ENCODE results near the gene DRAXIN. TPM values are rescaled to one million over a fixed set of nuclear protein-coding genes. Genes with fewer than 3 reads are reported as not detected.

Gene DRAXIN
- total RNA-seq, 4 donors from 2014 or later, result 0.08 to 0.16 (median 0.12) TPM; not detected in 1

- no peak for TF ChIP-seq POLR2A (IDR thresholded peaks at IDR 0.05)
- TF ChIP-seq, protein P1, sequence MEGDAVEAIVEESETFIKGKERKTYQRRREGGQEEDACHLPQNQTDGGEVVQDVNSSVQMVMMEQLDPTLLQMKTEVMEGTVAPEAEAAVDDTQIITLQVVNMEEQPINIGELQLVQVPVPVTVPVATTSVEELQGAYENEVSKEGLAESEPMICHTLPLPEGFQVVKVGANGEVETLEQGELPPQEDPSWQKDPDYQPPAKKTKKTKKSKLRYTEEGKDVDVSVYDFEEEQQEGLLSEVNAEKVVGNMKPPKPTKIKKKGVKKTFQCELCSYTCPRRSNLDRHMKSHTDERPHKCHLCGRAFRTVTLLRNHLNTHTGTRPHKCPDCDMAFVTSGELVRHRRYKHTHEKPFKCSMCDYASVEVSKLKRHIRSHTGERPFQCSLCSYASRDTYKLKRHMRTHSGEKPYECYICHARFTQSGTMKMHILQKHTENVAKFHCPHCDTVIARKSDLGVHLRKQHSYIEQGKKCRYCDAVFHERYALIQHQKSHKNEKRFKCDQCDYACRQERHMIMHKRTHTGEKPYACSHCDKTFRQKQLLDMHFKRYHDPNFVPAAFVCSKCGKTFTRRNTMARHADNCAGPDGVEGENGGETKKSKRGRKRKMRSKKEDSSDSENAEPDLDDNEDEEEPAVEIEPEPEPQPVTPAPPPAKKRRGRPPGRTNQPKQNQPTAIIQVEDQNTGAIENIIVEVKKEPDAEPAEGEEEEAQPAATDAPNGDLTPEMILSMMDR (IDR thresholded peaks at IDR 0.05), result no peak
- no peak for TF ChIP-seq EP300 (IDR thresholded peaks at IDR 0.05)
- peak; percentile 74 for TF ChIP-seq POLR2AphosphoS5 (IDR thresholded peaks at IDR 0.05)
- 2 to 3% methylated on average over 8 to 9 of the region's 17 CpGs for WGBS, 2 donors (ENCODE audit: low coverage in 1 of 2)
- Histone ChIP-seq H3K27ac (peak overlapping the region; percentile 30 to 84 (median 84)), H3K4me3 (peak overlapping the region; percentile 45 to 49), H3K36me3 (no peaks in the 10 kb centered on the region), H3K4me1 (peaks cover 0 to 61% (median 24%) of the 10 kb centered on the region in 3 donors), H3K9me3 (no peaks in the 10 kb centered on the region), H3K27me3 (no peaks in the 10 kb centered on the region)
- ATAC-seq, result peak; percentile 66
Observed at GRCh38 chr1:11731691-11732283, 40.3 kb downstream of the DRAXIN start.

DNA sequence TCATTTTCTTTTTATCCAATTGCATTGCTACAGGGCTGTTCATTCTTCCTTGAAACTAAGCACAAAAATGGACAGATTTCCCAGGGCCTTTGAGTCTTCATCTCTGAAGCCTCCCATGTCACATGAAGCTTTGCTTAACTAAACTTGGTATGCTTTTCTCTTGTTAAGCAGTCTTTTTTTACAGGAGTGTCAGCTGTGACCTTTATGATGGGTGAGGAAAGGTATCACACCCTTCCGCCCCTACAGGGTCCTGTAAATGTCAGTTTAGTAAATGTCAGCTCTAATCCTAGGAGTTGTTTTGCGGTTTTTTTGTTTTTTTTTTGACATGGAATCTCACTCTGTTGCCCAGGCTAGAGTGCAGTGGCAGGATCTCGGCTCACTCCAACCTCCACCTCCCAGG lies 41.8 kb downstream of the DRAXIN start:
- peak overlapping the region in 3 of 4 donors; percentile 39 to 84 (median 84) for H3K27ac ChIP-seq
- peaks cover 0 to 76% (median 29%) of the 10 kb centered on the region in 3 donors for H3K4me1 ChIP-seq
- 82 to 100% methylated on average over 1 to 3 of the region's 3 CpGs for WGBS, 2 donors (ENCODE audit: low coverage in 1 of 2)
- H3K9me3 ChIP-seq, result no peaks in the 10 kb centered on the region
- no peaks in the 10 kb centered on the region for H3K27me3 ChIP-seq
- TF ChIP-seq POLR2A (IDR thresholded peaks at IDR 0.05), result no peak
- no peak for TF ChIP-seq EP300 (IDR thresholded peaks at IDR 0.05)
- no peak for TF ChIP-seq POLR2AphosphoS5 (IDR thresholded peaks at IDR 0.05)
- TF ChIP-seq, protein P1 (IDR thresholded peaks at IDR 0.05), result no peak
- no peak overlapping the region for H3K4me3 ChIP-seq
- no peak for ATAC-seq
- no peaks in the 10 kb centered on the region for H3K36me3 ChIP-seq

GRCh38 chr1:11735531-11735853 lies 44.0 kb downstream of the DRAXIN start:
- WGBS, 2 donors (ENCODE audit: low coverage in 1 of 2), result 48 to 50% methylated on average over 2 of the region's 4 CpGs
- TF ChIP-seq POLR2AphosphoS5 (IDR thresholded peaks at IDR 0.05) (no peak), POLR2A (IDR thresholded peaks at IDR 0.05) (no peak), EP300 (IDR thresholded peaks at IDR 0.05) (no peak)
- TF ChIP-seq, protein P1 (IDR thresholded peaks at IDR 0.05), result no peak
- ATAC-seq, result no peak

DNA sequence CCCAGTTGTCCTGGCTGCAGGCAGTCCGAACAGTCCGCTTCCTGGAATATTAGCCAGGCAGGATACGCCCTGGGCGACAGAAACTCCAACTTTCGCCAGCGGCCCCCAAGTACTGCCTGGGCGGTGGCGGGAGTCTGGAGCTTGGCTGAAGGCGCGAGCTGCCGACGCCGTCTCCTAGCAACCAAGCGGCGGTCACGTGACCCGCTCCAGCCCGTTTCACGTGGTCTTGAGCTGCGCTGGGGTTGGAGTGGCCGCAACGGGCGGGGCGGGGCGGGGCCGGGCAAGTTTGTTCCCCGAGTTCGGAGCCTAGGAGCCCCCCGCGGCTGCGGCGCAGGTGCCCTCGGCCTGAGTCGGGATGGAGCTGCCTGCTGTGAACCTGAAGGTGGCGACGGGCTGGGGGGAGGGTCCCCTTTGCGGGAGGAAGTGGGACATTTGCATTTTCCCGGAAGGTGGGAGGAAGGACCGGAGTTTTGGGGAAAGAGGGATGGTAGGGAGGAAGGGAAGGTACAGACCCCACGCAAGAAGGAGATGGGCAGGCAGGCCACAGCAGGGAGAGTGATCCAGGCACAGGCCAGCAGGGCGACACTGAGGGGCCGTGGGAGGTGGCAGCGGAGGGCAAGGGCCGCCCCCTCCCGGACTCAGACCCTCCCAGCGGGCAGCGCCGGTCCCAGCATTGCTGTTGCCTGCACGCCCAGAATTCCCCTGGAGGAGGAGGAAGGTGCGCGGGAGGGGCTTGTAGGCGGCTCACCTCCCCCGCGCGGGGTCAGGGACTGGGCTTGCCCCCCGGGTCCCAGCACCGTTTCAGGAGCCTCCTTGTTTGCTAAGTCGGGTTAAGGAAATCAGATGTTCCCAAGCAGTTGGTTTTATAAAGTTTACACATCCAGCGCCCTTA lies 44.6 kb downstream of the DRAXIN start, which contains the start of gene AGTRAP:
AGTRAP (plus strand) TSS at position 283 of the 892 bp plus-strand sequence; CDS start at position 356, 73 bp downstream.
- no peak for TF ChIP-seq EP300 (IDR thresholded peaks at IDR 0.05)
- peak; percentile 70 for TF ChIP-seq POLR2AphosphoS5 (IDR thresholded peaks at IDR 0.05)
- TF ChIP-seq POLR2A (IDR thresholded peaks at IDR 0.05), result peak; percentile 28 to 33
- TF ChIP-seq, protein P1 (IDR thresholded peaks at IDR 0.05), result peak in 2 of 4 experiments; percentile 5 to 24
- H3K9me3 ChIP-seq, result no peaks in the 10 kb centered on the region
- 0 to 5% methylated on average over 4 to 8 of the region's 59 CpGs for WGBS, 2 donors (ENCODE audit: low coverage in 1 of 2)
- H3K4me1 ChIP-seq, result peaks cover 0 to 79% (median 22%) of the 10 kb centered on the region in 3 donors
- peak within 1 kb of the TSS; percentile 55 to 94 (median 90) for H3K27ac ChIP-seq
- peak; percentile 86 for ATAC-seq
- H3K36me3 ChIP-seq, result no peaks in the 10 kb centered on the region
- peak within 1 kb of the TSS; percentile 64 to 89 for H3K4me3 ChIP-seq
- H3K27me3 ChIP-seq, result no peaks in the 10 kb centered on the region

More at GRCh38 chr1:11735531-11735853, 44.0 kb downstream of the DRAXIN start:
- Histone ChIP-seq H3K27me3 (no peaks in the 10 kb centered on the region), H3K4me1 (peaks cover 0 to 84% (median 26%) of the 10 kb centered on the region in 3 donors), H3K27ac (peak overlapping the region; percentile 3 to 94 (median 90)), H3K36me3 (no peaks in the 10 kb centered on the region), H3K4me3 (peak overlapping the region; percentile 64 to 89), H3K9me3 (no peaks in the 10 kb centered on the region)
